ENCODE results near the gene WDR72.

GRCh38 chr15:53694476-53694874, 65.0 kb downstream of the WDR72 start:
- TF ChIP-seq CTCF (IDR thresholded peaks at IDR 0.05), result no peak
- TF ChIP-seq POLR2A (IDR thresholded peaks at IDR 0.05), result no peak

Measured in body of pancreas (tissue), 4 donors.